Esophagus squamous epithelium (tissue), 5 donors: Measurements from ENCODE around the gene NUS1. TPM values are rescaled to one million over a fixed set of nuclear protein-coding genes. Genes with fewer than 3 reads are reported as not detected.
"Not testable (repeated sequence)": the region's sequence is repeated elsewhere in the genome, so short reads cannot be mapped to it uniquely, and the experiment has no call there.

Experiments
- DNase-seq: peaks from one replicate; lab custom pipeline; 2025; lab: John Stamatoyannopoulos, UW
- H3K27ac ChIP-seq, 4 donors: fragments of 200-600 bp; sonication (generic); one replicate each; pipeline ENCODE4 v1.5.1; 2016 to 2019; ENCODE audit warnings: mild to moderate bottlenecking in 1 of 4
- H3K27me3 ChIP-seq, 4 donors: fragments of 200-600 bp; sonication (generic); 1 replicate in 3 of 4; 2 replicates in 1 of 4; pipeline versions ENCODE4 v1.5.1 to v1.6.0; 2017 to 2021; ENCODE audit warnings: antibody characterized with exemption in 1 of 4
- H3K36me3 ChIP-seq, 3 donors: fragments of 200-600 bp; sonication (generic); one replicate each; pipeline ENCODE4 v1.5.1; 2016 to 2019
- H3K4me1 ChIP-seq, 3 donors: fragments of 200-600 bp; sonication (generic); one replicate each; pipeline ENCODE4 v1.5.1; 2017 to 2019
- H3K4me3 ChIP-seq, 4 donors: fragments of 200-600 bp; sonication (generic); 1 replicate in 3 of 4; 2 replicates in 1 of 4; pipeline ENCODE4 v1.5.1; 2016 to 2019; ENCODE audit warnings: mild to moderate bottlenecking in 2 of 4, moderate library complexity in 1 of 4
- H3K9me3 ChIP-seq, 3 donors: fragments of 200-600 bp; sonication (generic); one replicate each; pipeline ENCODE4 v1.5.1; 2016 to 2019
- CTCF ChIP-seq, 6 experiments: fragments of 450-650 bp in 4 of 6; fragments of 200-600 bp in 2 of 6; sonication (generic) in 2 of 6; IDR thresholded peaks; one replicate each; pipeline ENCODE4 v1.5.1; 2016 to 2019; ENCODE audit warnings: antibody characterized with exemption in 6 of 6, mild to moderate bottlenecking in 4 of 6, moderate library complexity in 4 of 6
- POLR2A ChIP-seq, 4 donors: fragments of 450-650 bp; IDR thresholded peaks; one replicate each; pipeline ENCODE4 v1.6.1; 2017; ENCODE audit warnings: antibody characterized with exemption in 4 of 4, mild to moderate bottlenecking in 4 of 4, moderate library complexity in 3 of 4
- WGBS, 2 donors: methylation state at CpG; one replicate each; pipeline ENCODE4 v1.1.5; 2018; 5-methylcytosine and 5-hydroxymethylcytosine counted together
- intact Hi-C: fragments of 100-400 bp; cut with DNase I; formaldehyde crosslinking; loops from one replicate; pipeline ENCODE4 v1.15.0; 2022
- total RNA-seq, 4 donors: library from RNA; depleted of rRNA; stranded (reverse); fragments of >200 nt; gene quantifications; one replicate each; pipeline ENCODE4 v1.1.0, GENCODE V29; 2016
- donor health status: DM: yes; HTN: yes; CAD: no.

Gene NUS1
- total RNA-seq, 4 donors from 2014 or later: 10.4 to 29.3 (median 17.3) TPM

DNA sequence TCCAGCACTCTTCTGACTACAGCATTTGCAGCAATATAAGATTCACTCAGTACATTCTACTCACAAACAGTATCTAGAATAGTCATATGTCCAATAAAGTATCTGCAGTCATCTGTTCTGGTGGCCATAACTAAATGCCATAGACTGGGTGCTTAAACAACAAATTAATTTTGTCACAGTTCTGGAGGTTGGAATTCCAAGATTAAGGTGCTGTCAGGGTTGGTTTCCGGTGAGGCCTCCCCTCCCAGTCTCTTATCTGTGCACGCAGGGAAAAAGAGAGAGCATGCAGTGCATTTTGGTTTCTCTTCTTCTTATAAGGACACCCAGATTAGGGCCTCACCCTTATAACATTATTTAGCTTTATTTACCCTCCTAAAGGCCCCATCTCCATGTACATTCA lies 21.3 kb upstream of the NUS1 start:
- Histone ChIP-seq H3K27ac (no peak overlapping the region), H3K4me1 (no peaks in the 10 kb centered on the region), H3K9me3 (no peaks in the 10 kb centered on the region), H3K36me3 (no peaks in the 10 kb centered on the region), H3K4me3 (no peak overlapping the region), H3K27me3 (no peaks in the 10 kb centered on the region)
- 85 to 92% methylated on average over 2 of the region's 2 CpGs for WGBS, 2 donors
- no peak for DNase-seq
- intact Hi-C loops: no loop called here
- TF ChIP-seq POLR2A (IDR thresholded peaks at IDR 0.05) (no peak), CTCF (IDR thresholded peaks at IDR 0.05) (no peak)

- no peak overlapping the region for H3K4me3 ChIP-seq
- intact Hi-C loops: no loop called here
- no peak for DNase-seq
- no peak overlapping the region for H3K27ac ChIP-seq
- H3K36me3 ChIP-seq: no peaks in the 10 kb centered on the region
- 81 to 93% methylated on average over 2 of the region's 2 CpGs for WGBS, 2 donors
- no peaks in the 10 kb centered on the region for H3K4me1 ChIP-seq
- TF ChIP-seq CTCF (IDR thresholded peaks at IDR 0.05) (no peak), POLR2A (IDR thresholded peaks at IDR 0.05) (no peak)
- H3K9me3 ChIP-seq: no peaks in the 10 kb centered on the region
- no peaks in the 10 kb centered on the region for H3K27me3 ChIP-seq
These were observed 19.9 kb upstream of the NUS1 start for GRCh38 chr6:117655380-117655779.

- intact Hi-C loops: no loop called here
- H3K27ac ChIP-seq: no peak overlapping the region
- TF ChIP-seq POLR2A (IDR thresholded peaks at IDR 0.05): no peak
- no peak for TF ChIP-seq CTCF (IDR thresholded peaks at IDR 0.05)
These were observed 8.4 kb upstream of the NUS1 start for GRCh38 chr6:117666881-117667280.

DNA sequence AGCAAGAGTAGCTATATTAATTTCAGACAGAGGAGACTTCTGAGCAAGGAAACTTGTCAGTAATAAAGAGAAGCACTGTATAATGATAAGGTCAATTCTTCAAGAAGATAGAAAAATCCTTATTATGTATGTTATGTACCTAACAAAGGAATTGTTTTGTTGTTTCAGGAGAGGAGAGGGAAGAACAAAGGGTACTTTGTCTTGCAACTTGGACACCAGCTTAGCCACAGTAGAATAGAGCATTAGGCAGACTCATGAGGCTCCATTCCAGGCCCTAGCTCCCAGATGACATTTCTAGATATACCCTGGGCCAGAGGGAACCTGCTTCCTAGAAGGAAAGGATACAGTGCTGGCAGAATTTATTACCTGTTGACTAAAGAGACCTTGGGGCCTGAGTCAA lies 6.5 kb upstream of the NUS1 start:
- Histone ChIP-seq H3K9me3 (no peaks in the 10 kb centered on the region), H3K4me3 (no peak overlapping the region), H3K27me3 (no peaks in the 10 kb centered on the region), H3K27ac (no peak overlapping the region), H3K4me1 (no peaks in the 10 kb centered on the region), H3K36me3 (no peaks in the 10 kb centered on the region)
- TF ChIP-seq POLR2A (IDR thresholded peaks at IDR 0.05): no peak
- no peak for DNase-seq
- intact Hi-C loops: no loop called here

More at GRCh38 chr6:117666881-117667280, 8.4 kb upstream of the NUS1 start:
- Histone ChIP-seq H3K36me3 (no peaks in the 10 kb centered on the region), H3K4me1 (no peaks in the 10 kb centered on the region), H3K9me3 (no peaks in the 10 kb centered on the region), H3K4me3 (no peak overlapping the region), H3K27me3 (no peaks in the 10 kb centered on the region)
- no peak for DNase-seq
- WGBS, 2 donors: 77 to 78% methylated on average over 1 of the region's 1 CpG

DNA sequence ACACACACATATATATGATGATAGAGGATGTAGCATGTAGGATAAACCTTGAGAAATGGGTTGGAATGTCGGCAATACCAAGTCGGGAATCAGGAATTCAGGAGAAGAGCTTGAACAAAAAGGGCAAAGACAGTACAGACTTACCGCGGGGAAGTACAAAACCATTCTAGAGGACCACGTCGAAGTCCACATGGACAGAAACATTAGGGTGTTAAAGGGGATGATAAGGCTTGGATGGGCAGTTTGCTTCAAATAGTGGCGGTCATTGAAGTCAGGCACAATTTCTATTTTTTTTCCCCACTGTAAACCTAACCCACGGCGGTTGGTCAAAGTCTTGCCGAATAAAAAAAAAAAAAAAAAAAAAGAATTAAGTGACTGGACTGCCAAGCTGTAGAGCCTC lies 766 bp upstream of the NUS1 start:
- peak overlapping the region; percentile 54 to 85 (median 62) for H3K4me3 ChIP-seq
- TF ChIP-seq CTCF (IDR thresholded peaks at IDR 0.05) (no peak), POLR2A (IDR thresholded peaks at IDR 0.05) (no peak)
- no peaks in the 10 kb centered on the region for H3K36me3 ChIP-seq
- no peaks in the 10 kb centered on the region for H3K27me3 ChIP-seq
- intact Hi-C loops: no loop called here
- peak overlapping the region in 1 of 4 donors; percentile 85 for H3K27ac ChIP-seq
- WGBS, 2 donors: 76 to 77% methylated on average over 10 of the region's 10 CpGs
- peaks cover 20 to 46% (median 27%) of the 10 kb centered on the region in 3 donors for H3K4me1 ChIP-seq
- no peak for DNase-seq
- no peaks in the 10 kb centered on the region for H3K9me3 ChIP-seq

GRCh38 chr6:117675658-117676301 lies 511 bp downstream of the NUS1 start:
- DNase-seq, H3K27me3 ChIP-seq, H3K9me3 ChIP-seq, intact Hi-C loops, H3K36me3 ChIP-seq: not testable (repeated sequence)
- H3K27ac ChIP-seq: peak overlapping the region; percentile 80 to 88 (median 86)
- 0 to 2% methylated on average over 4 to 13 of the region's 62 CpGs for WGBS, 2 donors
- peaks cover 20 to 56% (median 27%) of the 10 kb centered on the region in 3 donors for H3K4me1 ChIP-seq
- peak overlapping the region; percentile 54 to 85 (median 62) for H3K4me3 ChIP-seq
